Amniotic stem cell (primary cell): ENCODE results near the gene SRPRB.

ENCODE experiments used
- DNase-seq: peaks from one replicate; lab custom pipeline; 2025; lab: John Stamatoyannopoulos, UW

SRPRB gene

GRCh38 chr3:133825969-133826727 lies 20.5 kb downstream of the SRPRB start:
- DNase-seq = no peak

- DNase-seq = no peak
Observed at GRCh38 chr3:133827136-133827535, 21.5 kb downstream of the SRPRB start.

GRCh38 chr3:133827684-133828083 lies 22.1 kb downstream of the SRPRB start:
- DNase-seq = no peak

GRCh38 chr3:133828576-133829309 lies 23.1 kb downstream of the SRPRB start:
- DNase-seq = no peak

- DNase-seq = no peak
Observed at GRCh38 chr3:133829310-133829707, 23.7 kb downstream of the SRPRB start.

GRCh38 chr3:133830071-133830470 lies 24.5 kb downstream of the SRPRB start:
- no peak for DNase-seq

GRCh38 chr3:133831966-133832801 lies 26.6 kb downstream of the SRPRB start:
- no peak for DNase-seq

GRCh38 chr3:133832802-133833144 lies 27.2 kb downstream of the SRPRB start:
- no peak for DNase-seq

GRCh38 chr3:133833267-133833666 lies 27.7 kb downstream of the SRPRB start:
- DNase-seq = no peak

GRCh38 chr3:133833880-133834620 lies 28.4 kb downstream of the SRPRB start:
- no peak for DNase-seq

GRCh38 chr3:133834621-133835417 lies 29.2 kb downstream of the SRPRB start:
- no peak for DNase-seq

- no peak for DNase-seq
Observed at GRCh38 chr3:133835418-133835743, 29.8 kb downstream of the SRPRB start.

GRCh38 chr3:133835961-133836360 lies 30.3 kb downstream of the SRPRB start:
- no peak for DNase-seq

- no peak for DNase-seq
Observed at GRCh38 chr3:133836497-133837158, 31.0 kb downstream of the SRPRB start.

- no peak for DNase-seq
Observed at GRCh38 chr3:133837487-133838295, 32.1 kb downstream of the SRPRB start.

GRCh38 chr3:133838296-133838789 lies 32.7 kb downstream of the SRPRB start:
- DNase-seq = no peak

GRCh38 chr3:133838916-133839800 lies 33.5 kb downstream of the SRPRB start:
- no peak for DNase-seq

- no peak for DNase-seq
Observed at GRCh38 chr3:133840055-133840737, 34.6 kb downstream of the SRPRB start.
